ENCODE results near the gene LYST.
"Not testable (repeated sequence)": the region's sequence is repeated elsewhere in the genome, so short reads cannot be mapped to it uniquely, and the experiment has no call there.

The LYST gene, protein sequence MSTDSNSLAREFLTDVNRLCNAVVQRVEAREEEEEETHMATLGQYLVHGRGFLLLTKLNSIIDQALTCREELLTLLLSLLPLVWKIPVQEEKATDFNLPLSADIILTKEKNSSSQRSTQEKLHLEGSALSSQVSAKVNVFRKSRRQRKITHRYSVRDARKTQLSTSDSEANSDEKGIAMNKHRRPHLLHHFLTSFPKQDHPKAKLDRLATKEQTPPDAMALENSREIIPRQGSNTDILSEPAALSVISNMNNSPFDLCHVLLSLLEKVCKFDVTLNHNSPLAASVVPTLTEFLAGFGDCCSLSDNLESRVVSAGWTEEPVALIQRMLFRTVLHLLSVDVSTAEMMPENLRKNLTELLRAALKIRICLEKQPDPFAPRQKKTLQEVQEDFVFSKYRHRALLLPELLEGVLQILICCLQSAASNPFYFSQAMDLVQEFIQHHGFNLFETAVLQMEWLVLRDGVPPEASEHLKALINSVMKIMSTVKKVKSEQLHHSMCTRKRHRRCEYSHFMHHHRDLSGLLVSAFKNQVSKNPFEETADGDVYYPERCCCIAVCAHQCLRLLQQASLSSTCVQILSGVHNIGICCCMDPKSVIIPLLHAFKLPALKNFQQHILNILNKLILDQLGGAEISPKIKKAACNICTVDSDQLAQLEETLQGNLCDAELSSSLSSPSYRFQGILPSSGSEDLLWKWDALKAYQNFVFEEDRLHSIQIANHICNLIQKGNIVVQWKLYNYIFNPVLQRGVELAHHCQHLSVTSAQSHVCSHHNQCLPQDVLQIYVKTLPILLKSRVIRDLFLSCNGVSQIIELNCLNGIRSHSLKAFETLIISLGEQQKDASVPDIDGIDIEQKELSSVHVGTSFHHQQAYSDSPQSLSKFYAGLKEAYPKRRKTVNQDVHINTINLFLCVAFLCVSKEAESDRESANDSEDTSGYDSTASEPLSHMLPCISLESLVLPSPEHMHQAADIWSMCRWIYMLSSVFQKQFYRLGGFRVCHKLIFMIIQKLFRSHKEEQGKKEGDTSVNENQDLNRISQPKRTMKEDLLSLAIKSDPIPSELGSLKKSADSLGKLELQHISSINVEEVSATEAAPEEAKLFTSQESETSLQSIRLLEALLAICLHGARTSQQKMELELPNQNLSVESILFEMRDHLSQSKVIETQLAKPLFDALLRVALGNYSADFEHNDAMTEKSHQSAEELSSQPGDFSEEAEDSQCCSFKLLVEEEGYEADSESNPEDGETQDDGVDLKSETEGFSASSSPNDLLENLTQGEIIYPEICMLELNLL (N-terminal part only)

DNA sequence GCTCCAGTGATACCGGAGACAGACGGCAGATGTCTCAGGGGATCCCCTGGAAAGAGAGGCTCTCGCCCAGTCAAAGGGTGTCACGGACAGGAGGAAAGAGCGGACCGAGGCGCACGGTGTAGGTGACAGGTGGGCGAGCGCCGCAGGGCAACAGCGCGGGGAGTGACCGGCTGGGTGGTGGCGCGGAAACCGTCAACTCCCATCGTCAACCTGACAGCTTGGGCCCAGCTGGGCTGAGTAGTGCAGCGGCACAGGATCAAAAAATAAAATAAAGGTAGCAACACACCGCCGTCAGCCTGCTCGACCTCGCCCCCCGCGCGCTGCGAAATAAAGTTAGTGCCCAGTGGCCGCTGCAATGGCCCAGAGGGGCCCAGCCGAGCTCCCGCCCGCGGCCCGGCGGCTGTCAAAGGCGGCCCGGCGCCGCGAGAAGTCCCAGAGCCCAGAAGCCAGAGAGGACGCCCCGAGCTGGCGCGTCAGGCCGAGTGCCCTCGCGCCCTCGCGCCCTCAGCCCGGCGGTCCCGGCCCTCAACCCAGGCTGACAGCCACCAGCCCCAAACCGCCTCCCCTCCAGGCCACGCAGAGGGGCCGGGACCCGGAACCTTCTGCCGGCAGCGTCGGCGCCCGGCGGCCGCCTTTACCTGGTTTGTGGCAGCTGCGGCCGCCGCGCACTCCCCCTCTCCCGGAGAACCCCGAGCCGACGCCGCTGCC lies at the start of gene LYST:
LYST (minus strand) TSS at position 702 of the 708 bp plus-strand sequence. CDS start 36,489 bp downstream, outside the sequence.
- peak within 1 kb of the TSS; percentile 86 for H3K27ac ChIP-seq (ENCODE audit: low read length)
- no peaks in the 10 kb centered on the region for H3K27me3 ChIP-seq (ENCODE audit: control insufficient read depth in 1 of 2, insufficient read depth in 2 of 2, low read length in 2 of 2)
- peaks cover 20% of the 10 kb centered on the region for H3K4me1 ChIP-seq (ENCODE audit: control insufficient read depth, insufficient read depth, low read length)
- no peaks in the 10 kb centered on the region for H3K9me3 ChIP-seq (ENCODE audit: control insufficient read depth in 2 of 2, low read length in 2 of 2)
- H3K36me3 ChIP-seq (ENCODE audit: control insufficient read depth in 2 of 2, insufficient read depth in 2 of 2, low read length in 2 of 2): no peaks in the 10 kb centered on the region
- peak within 1 kb of the TSS; percentile 91 for H3K4me3 ChIP-seq (ENCODE audit: low read length in 2 of 2)
- H3K9ac ChIP-seq (ENCODE audit: low read length in 2 of 2): peak within 1 kb of the TSS; percentile 74 to 94

DNA sequence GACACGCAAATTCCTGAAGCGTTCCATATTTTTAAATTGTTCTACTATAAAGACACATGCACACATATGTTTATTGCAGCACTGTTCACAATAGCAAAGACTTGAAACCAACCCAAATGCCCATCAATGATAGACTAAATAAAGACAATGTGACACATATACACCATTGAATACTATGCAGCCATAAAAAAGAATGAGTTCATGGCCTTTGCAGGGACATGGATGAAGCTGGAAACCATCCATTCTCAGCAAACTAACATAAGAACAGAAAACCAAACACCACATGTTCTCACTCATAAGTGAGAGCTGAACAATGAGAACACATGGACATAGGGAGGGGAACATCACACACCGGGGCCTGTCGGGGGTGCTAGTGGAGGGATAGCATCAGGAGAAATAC lies 48.8 kb upstream of the LYST start:
- H3K27me3 ChIP-seq (ENCODE audit: control insufficient read depth in 1 of 2, insufficient read depth in 2 of 2, low read length in 2 of 2); H3K4me3 ChIP-seq (ENCODE audit: low read length in 2 of 2); H3K27ac ChIP-seq (ENCODE audit: low read length); H3K9ac ChIP-seq (ENCODE audit: low read length in 2 of 2); H3K4me1 ChIP-seq (ENCODE audit: control insufficient read depth, insufficient read depth, low read length); H3K9me3 ChIP-seq (ENCODE audit: control insufficient read depth in 2 of 2, low read length in 2 of 2); H3K36me3 ChIP-seq (ENCODE audit: control insufficient read depth in 2 of 2, insufficient read depth in 2 of 2, low read length in 2 of 2): not testable (repeated sequence)

DNA sequence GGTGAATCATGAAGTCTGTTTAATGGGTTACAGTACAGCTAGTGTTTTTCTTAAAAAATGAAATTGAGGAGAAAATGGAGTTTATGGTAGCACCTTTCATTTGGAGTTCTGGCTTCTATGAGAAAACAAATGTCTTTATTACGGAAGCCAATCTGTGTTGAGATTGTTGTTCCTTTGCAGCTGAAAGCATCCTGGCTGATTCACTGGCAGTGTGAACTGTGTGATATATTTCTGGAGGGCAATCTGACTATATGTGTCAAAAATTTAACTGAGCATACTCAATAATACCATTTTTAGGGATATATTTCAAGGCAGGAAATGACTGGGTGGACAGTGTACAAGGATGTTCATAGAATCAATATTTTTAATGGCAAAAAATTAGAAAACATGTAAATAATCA lies 46.6 kb upstream of the LYST start:
- Histone ChIP-seq H3K4me1 (ENCODE audit: control insufficient read depth, insufficient read depth, low read length) (peaks cover 11% of the 10 kb centered on the region), H3K27me3 (ENCODE audit: control insufficient read depth in 1 of 2, insufficient read depth in 2 of 2, low read length in 2 of 2) (no peaks in the 10 kb centered on the region), H3K9me3 (ENCODE audit: control insufficient read depth in 2 of 2, low read length in 2 of 2) (no peaks in the 10 kb centered on the region), H3K9ac (ENCODE audit: low read length in 2 of 2) (no peak overlapping the region), H3K36me3 (ENCODE audit: control insufficient read depth in 2 of 2, insufficient read depth in 2 of 2, low read length in 2 of 2) (no peaks in the 10 kb centered on the region), H3K4me3 (ENCODE audit: low read length in 2 of 2) (no peak overlapping the region), H3K27ac (ENCODE audit: low read length) (no peak overlapping the region)

GRCh38 chr1:235911876-235912275 lies 45.2 kb upstream of the LYST start:
- Histone ChIP-seq H3K9ac (ENCODE audit: low read length in 2 of 2) (no peak overlapping the region), H3K27ac (ENCODE audit: low read length) (no peak overlapping the region), H3K4me1 (ENCODE audit: control insufficient read depth, insufficient read depth, low read length) (peaks cover 4% of the 10 kb centered on the region), H3K27me3 (ENCODE audit: control insufficient read depth in 1 of 2, insufficient read depth in 2 of 2, low read length in 2 of 2) (no peaks in the 10 kb centered on the region), H3K36me3 (ENCODE audit: control insufficient read depth in 2 of 2, insufficient read depth in 2 of 2, low read length in 2 of 2) (no peaks in the 10 kb centered on the region), H3K9me3 (ENCODE audit: control insufficient read depth in 2 of 2, low read length in 2 of 2) (no peaks in the 10 kb centered on the region), H3K4me3 (ENCODE audit: low read length in 2 of 2) (no peak overlapping the region)

GRCh38 chr1:235911300-235911662 lies 44.6 kb upstream of the LYST start:
- H3K9ac ChIP-seq (ENCODE audit: low read length in 2 of 2): no peak overlapping the region
- H3K27ac ChIP-seq (ENCODE audit: low read length): no peak overlapping the region
- H3K9me3 ChIP-seq (ENCODE audit: control insufficient read depth in 2 of 2, low read length in 2 of 2): no peaks in the 10 kb centered on the region
- H3K27me3 ChIP-seq (ENCODE audit: control insufficient read depth in 1 of 2, insufficient read depth in 2 of 2, low read length in 2 of 2): no peaks in the 10 kb centered on the region
- no peaks in the 10 kb centered on the region for H3K36me3 ChIP-seq (ENCODE audit: control insufficient read depth in 2 of 2, insufficient read depth in 2 of 2, low read length in 2 of 2)
- H3K4me3 ChIP-seq (ENCODE audit: low read length in 2 of 2): no peak overlapping the region
- peaks cover 4% of the 10 kb centered on the region for H3K4me1 ChIP-seq (ENCODE audit: control insufficient read depth, insufficient read depth, low read length)

- Histone ChIP-seq H3K9me3 (ENCODE audit: control insufficient read depth in 2 of 2, low read length in 2 of 2) (no peaks in the 10 kb centered on the region), H3K4me1 (ENCODE audit: control insufficient read depth, insufficient read depth, low read length) (peaks cover 4% of the 10 kb centered on the region), H3K27me3 (ENCODE audit: control insufficient read depth in 1 of 2, insufficient read depth in 2 of 2, low read length in 2 of 2) (no peaks in the 10 kb centered on the region), H3K4me3 (ENCODE audit: low read length in 2 of 2) (peak overlapping the region in 1 of 2 donors; percentile 20), H3K36me3 (ENCODE audit: control insufficient read depth in 2 of 2, insufficient read depth in 2 of 2, low read length in 2 of 2) (no peaks in the 10 kb centered on the region), H3K9ac (ENCODE audit: low read length in 2 of 2) (no peak overlapping the region), H3K27ac (ENCODE audit: low read length) (no peak overlapping the region)
These were observed 43.9 kb upstream of the LYST start for GRCh38 chr1:235910357-235911299.

GRCh38 chr1:235908742-235909520 lies 42.2 kb upstream of the LYST start:
- H3K27ac ChIP-seq (ENCODE audit: low read length): no peak overlapping the region
- no peaks in the 10 kb centered on the region for H3K36me3 ChIP-seq (ENCODE audit: control insufficient read depth in 2 of 2, insufficient read depth in 2 of 2, low read length in 2 of 2)
- peak overlapping the region in 1 of 2 donors; percentile 49 for H3K9ac ChIP-seq (ENCODE audit: low read length in 2 of 2)
- H3K9me3 ChIP-seq (ENCODE audit: control insufficient read depth in 2 of 2, low read length in 2 of 2): no peaks in the 10 kb centered on the region
- H3K27me3 ChIP-seq (ENCODE audit: control insufficient read depth in 1 of 2, insufficient read depth in 2 of 2, low read length in 2 of 2): no peaks in the 10 kb centered on the region
- H3K4me1 ChIP-seq (ENCODE audit: control insufficient read depth, insufficient read depth, low read length): peaks cover 4% of the 10 kb centered on the region
- peak overlapping the region in 1 of 2 donors; percentile 15 for H3K4me3 ChIP-seq (ENCODE audit: low read length in 2 of 2)

DNA sequence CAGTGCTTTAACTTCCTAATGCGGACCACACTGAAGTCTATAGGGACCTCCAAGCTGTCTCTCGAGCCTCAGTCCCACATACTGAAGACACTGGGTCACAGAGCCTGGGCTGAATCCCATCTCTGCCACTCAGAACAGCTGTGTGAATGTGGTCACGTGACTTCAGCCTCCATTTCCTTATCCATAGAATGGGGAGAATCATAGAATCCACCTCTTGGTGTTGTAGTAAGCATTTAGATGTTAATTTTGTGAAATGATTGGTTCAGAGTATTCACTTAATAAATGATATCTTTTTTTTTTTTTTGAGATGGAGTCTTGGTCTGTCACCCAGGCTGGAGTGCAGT lies 41.2 kb upstream of the LYST start:
- no peaks in the 10 kb centered on the region for H3K27me3 ChIP-seq (ENCODE audit: control insufficient read depth in 1 of 2, insufficient read depth in 2 of 2, low read length in 2 of 2)
- peaks cover 4% of the 10 kb centered on the region for H3K4me1 ChIP-seq (ENCODE audit: control insufficient read depth, insufficient read depth, low read length)
- no peaks in the 10 kb centered on the region for H3K36me3 ChIP-seq (ENCODE audit: control insufficient read depth in 2 of 2, insufficient read depth in 2 of 2, low read length in 2 of 2)
- no peaks in the 10 kb centered on the region for H3K9me3 ChIP-seq (ENCODE audit: control insufficient read depth in 2 of 2, low read length in 2 of 2)
- H3K9ac ChIP-seq (ENCODE audit: low read length in 2 of 2): no peak overlapping the region
- no peak overlapping the region for H3K27ac ChIP-seq (ENCODE audit: low read length)
- no peak overlapping the region for H3K4me3 ChIP-seq (ENCODE audit: low read length in 2 of 2)
